Parathyroid adenoma (tissue), 2 donors: ENCODE results near the gene ZPBP.
"Not testable (repeated sequence)": the region's sequence is repeated elsewhere in the genome, so short reads cannot be mapped to it uniquely, and the experiment has no call there.

ENCODE experiments used
- H2AFZ ChIP-seq: fragments of 300-600 bp; sonication (generic); one replicate; pipeline ENCODE4 v1.7.0; 2017; ENCODE audit warnings: antibody characterized with exemption, mild to moderate bottlenecking
- H3K27ac ChIP-seq: fragments of 300-600 bp; sonication (generic); one replicate; pipeline ENCODE4 v1.7.0; 2017
- H3K27me3 ChIP-seq: fragments of 300-600 bp; sonication (generic); one replicate; pipeline ENCODE4 v1.7.0; 2017; ENCODE audit warnings: low read length; ENCODE audit not compliant: control insufficient read depth, insufficient read depth
- H3K36me3 ChIP-seq: fragments of 300-600 bp; sonication (generic); one replicate; pipeline ENCODE4 v1.7.0; 2017; ENCODE audit warnings: low read length; ENCODE audit not compliant: control insufficient read depth, insufficient read depth
- H3K4me1 ChIP-seq: fragments of 300-600 bp; sonication (generic); one replicate; pipeline ENCODE4 v1.7.0; 2017; ENCODE audit warnings: control low read depth
- H3K4me2 ChIP-seq: fragments of 300-600 bp; sonication (generic); one replicate; pipeline ENCODE4 v1.7.0; 2017; ENCODE audit warnings: low read length
- H3K4me3 ChIP-seq: fragments of 300-600 bp; sonication (generic); one replicate; pipeline ENCODE4 v1.7.0; 2017; ENCODE audit warnings: low read depth, low read length
- H3K79me2 ChIP-seq: fragments of 300-600 bp; sonication (generic); one replicate; pipeline ENCODE4 v1.7.0; 2017; ENCODE audit warnings: control low read depth
- H3K9ac ChIP-seq: fragments of 300-600 bp; sonication (generic); one replicate; pipeline ENCODE4 v1.7.0; 2017; ENCODE audit warnings: mild to moderate bottlenecking
- H3K9me3 ChIP-seq: fragments of 300-600 bp; sonication (generic); one replicate; pipeline ENCODE4 v1.7.0; 2017; ENCODE audit warnings: low read length; ENCODE audit not compliant: control insufficient read depth
- TF ChIP-seq, protein P1 (sequence below): fragments of 300-600 bp; sonication (generic); IDR thresholded peaks from one replicate; pipeline ENCODE4 v1.7.0; 2017; ENCODE audit warnings: antibody characterized with exemption, mild to moderate bottlenecking
- donor health status: primary hyperparathyroidism.

The ZPBP gene

DNA sequence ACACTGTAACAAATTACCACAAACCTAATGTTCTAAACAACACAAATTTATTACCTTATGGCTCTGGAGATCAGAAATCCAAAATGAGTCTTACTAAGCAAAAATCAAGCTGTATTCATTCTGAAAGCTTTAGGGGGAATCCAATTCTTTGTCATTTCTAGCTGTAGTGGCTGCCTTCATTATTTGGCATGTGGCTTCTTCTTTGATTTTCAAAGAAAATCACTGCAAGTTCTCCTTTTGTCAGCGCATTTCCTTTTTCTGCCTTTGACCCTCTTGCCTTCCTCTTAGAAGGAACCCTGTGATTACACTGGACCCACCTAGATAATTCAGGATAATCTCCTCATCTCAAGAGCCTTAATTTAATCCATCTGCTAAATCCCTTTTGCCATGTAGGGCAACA, 36.9 kb downstream of the ZPBP start:
- Histone ChIP-seq H3K79me2 (no peaks in the 10 kb centered on the region), H3K9me3 (no peaks in the 10 kb centered on the region), H3K36me3 (no peaks in the 10 kb centered on the region), H3K4me3 (no peak overlapping the region), H3K4me2 (no peak overlapping the region), H3K4me1 (no peaks in the 10 kb centered on the region), H3K27ac (no peak overlapping the region), H2AFZ (no peak overlapping the region), H3K9ac (no peak overlapping the region), H3K27me3 (no peaks in the 10 kb centered on the region)
- TF ChIP-seq, protein P1, sequence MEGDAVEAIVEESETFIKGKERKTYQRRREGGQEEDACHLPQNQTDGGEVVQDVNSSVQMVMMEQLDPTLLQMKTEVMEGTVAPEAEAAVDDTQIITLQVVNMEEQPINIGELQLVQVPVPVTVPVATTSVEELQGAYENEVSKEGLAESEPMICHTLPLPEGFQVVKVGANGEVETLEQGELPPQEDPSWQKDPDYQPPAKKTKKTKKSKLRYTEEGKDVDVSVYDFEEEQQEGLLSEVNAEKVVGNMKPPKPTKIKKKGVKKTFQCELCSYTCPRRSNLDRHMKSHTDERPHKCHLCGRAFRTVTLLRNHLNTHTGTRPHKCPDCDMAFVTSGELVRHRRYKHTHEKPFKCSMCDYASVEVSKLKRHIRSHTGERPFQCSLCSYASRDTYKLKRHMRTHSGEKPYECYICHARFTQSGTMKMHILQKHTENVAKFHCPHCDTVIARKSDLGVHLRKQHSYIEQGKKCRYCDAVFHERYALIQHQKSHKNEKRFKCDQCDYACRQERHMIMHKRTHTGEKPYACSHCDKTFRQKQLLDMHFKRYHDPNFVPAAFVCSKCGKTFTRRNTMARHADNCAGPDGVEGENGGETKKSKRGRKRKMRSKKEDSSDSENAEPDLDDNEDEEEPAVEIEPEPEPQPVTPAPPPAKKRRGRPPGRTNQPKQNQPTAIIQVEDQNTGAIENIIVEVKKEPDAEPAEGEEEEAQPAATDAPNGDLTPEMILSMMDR: no peak

DNA sequence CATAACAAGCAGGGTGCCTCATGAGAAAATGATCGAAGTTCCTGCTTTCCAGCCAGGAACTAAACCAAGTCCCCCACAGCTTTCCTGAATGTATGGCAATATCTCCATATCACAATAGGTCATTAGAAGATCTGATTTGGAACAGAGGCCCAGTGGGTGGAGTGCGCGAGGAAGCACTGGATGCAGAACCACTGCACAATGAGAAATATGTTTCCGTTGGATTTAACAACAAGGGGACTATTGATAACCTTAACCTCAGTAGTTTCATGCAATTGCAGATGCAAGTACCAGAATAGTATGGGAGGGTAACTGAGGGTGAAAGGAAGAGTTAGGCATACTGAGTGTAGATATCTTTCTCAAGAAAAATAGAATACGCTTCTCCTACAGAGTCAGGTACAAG, 45.3 kb downstream of the ZPBP start:
- H3K27me3 ChIP-seq: no peaks in the 10 kb centered on the region
- H3K36me3 ChIP-seq: no peaks in the 10 kb centered on the region
- no peaks in the 10 kb centered on the region for H3K79me2 ChIP-seq
- H3K4me1 ChIP-seq: no peaks in the 10 kb centered on the region
- H3K4me3 ChIP-seq: no peak overlapping the region
- TF ChIP-seq, protein P1: no peak
- no peak overlapping the region for H3K27ac ChIP-seq
- no peak overlapping the region for H3K9ac ChIP-seq
- H3K9me3 ChIP-seq: no peaks in the 10 kb centered on the region
- H2AFZ ChIP-seq: no peak overlapping the region
- H3K4me2 ChIP-seq: no peak overlapping the region

DNA sequence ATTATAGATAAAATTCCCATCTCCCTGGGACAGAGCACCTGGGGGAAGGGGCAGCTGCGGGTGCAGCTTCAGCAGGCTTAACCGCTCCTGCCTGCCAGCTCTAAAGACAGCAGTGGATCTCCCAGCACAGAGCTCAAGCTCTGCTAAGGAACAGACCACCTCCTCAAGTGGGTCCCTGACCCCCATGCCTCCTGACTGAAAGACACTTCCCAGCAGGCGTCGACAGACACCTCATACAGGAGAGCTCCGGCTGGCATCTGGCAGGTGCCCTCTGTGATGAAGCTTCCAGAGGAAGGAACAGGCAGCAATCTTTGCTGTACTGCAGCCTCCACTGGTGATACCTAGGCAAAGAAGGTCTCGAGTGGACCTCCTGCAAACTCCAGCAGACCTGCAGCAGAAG, 51.9 kb downstream of the ZPBP start:
- not testable (repeated sequence) for H2AFZ ChIP-seq, H3K79me2 ChIP-seq, H3K4me1 ChIP-seq, H3K9ac ChIP-seq, H3K27me3 ChIP-seq, H3K27ac ChIP-seq, H3K9me3 ChIP-seq, H3K36me3 ChIP-seq, H3K4me3 ChIP-seq, H3K4me2 ChIP-seq

DNA sequence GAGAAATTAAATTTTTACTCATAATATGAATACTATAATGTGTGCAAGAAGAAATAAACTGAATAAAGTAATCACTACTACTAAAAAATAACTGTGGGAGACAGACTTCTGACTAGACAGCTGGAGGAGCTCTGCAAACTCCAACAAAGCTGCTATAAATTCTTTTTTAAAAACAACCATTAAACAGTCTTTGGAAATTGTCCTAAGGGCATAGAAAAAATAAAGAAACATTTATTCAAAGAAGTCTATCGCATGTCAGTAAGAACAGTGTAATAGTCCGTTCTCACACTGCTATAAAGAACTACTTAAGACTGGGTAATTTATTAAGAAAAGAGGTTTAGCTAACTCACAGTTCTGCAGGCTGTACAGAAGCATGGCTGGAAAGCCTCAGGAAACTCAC, 56.0 kb downstream of the ZPBP start:
- H3K4me3 ChIP-seq: no peak overlapping the region

DNA sequence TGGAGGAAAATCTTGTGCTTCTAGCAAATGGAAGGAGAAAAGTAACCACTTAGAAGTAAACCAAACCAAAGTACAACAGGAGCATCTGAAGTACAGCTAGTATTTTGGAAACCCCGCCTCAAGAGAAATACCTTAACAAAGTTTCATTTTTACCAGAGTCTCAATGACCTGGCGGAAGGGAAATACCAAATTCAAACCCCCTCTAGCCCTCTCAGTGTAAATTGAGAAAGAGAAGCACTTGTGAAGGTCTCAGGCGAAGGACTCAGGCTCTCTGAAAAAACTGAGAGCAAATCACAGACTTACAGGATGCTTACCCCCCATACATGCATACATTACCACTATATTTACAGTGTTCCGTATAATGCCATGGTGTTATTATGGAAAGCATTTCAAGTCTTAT, 70.1 kb downstream of the ZPBP start:
- Histone ChIP-seq H2AFZ (no peak overlapping the region), H3K36me3 (no peaks in the 10 kb centered on the region), H3K79me2 (no peaks in the 10 kb centered on the region), H3K27me3 (no peaks in the 10 kb centered on the region), H3K4me2 (no peak overlapping the region), H3K9me3 (no peaks in the 10 kb centered on the region), H3K4me1 (no peaks in the 10 kb centered on the region), H3K27ac (no peak overlapping the region), H3K9ac (no peak overlapping the region), H3K4me3 (no peak overlapping the region)
- TF ChIP-seq, protein P1: no peak

More for the DNA sequence above, 56.0 kb downstream of the ZPBP start:
- H3K79me2 ChIP-seq: no peaks in the 10 kb centered on the region
- H3K27me3 ChIP-seq: no peaks in the 10 kb centered on the region
- H3K36me3 ChIP-seq: no peaks in the 10 kb centered on the region
- no peak overlapping the region for H3K4me2 ChIP-seq
- no peak overlapping the region for H3K9ac ChIP-seq
- no peak overlapping the region for H2AFZ ChIP-seq
- H3K27ac ChIP-seq: no peak overlapping the region
- TF ChIP-seq, protein P1: no peak
- no peaks in the 10 kb centered on the region for H3K4me1 ChIP-seq
- H3K9me3 ChIP-seq: no peaks in the 10 kb centered on the region
